PC-3 (cell line): Measurements from ENCODE around the gene KCNK10. TPM values are rescaled to one million over a fixed set of nuclear protein-coding genes. Genes with fewer than 3 reads are reported as not detected.

ENCODE experiments used
- ATAC-seq: fragments of 200-7000 bp; cut with Tn5 transposase; 2 replicates; pipeline ENCODE4 v1.9.1; 2020; ENCODE audit warnings: mild to moderate bottlenecking, moderate library complexity
- BruUV-seq: library from RNA; stranded (reverse); fragments of 400-500 nt; replicated peaks from 2 replicates; lab custom pipeline; 2021; lab: Mats Ljungman, UMichigan
- CTCF ChIA-PET: fragments of 300-600 bp; sonication (Branson Sonifier 250); formaldehyde crosslinking; loops from one replicate; lab custom pipeline; 2022; ENCODE audit warnings: antibody characterized with exemption; lab: Charles Lee
- POLR2A ChIA-PET: fragments of 300-600 bp; sonication (Branson Sonifier 250); formaldehyde crosslinking; loops from one replicate; lab custom pipeline; 2022; ENCODE audit warnings: antibody characterized with exemption; ENCODE audit not compliant: unreplicated experiment; lab: Charles Lee
- DNase-seq: peaks from one replicate; pipeline ENCODE4 v3.0.0-alpha.2; 2015
- H2AFZ ChIP-seq: fragments of 300-600 bp; sonication (generic); 2 replicates; pipeline ENCODE4 v1.6.0; 2016; ENCODE audit warnings: antibody characterized with exemption, low read length
- H3F3A ChIP-seq: fragments of 300-600 bp; sonication (generic); one replicate; pipeline ENCODE4 v1.6.0; 2017; ENCODE audit warnings: antibody characterized with exemption, low read length, control low read depth, mild to moderate bottlenecking; ENCODE audit not compliant: unreplicated experiment
- H3K27ac ChIP-seq: fragments of 300-600 bp; sonication (generic); 2 replicates; pipeline ENCODE4 v1.5.1; 2016; ENCODE audit warnings: mild to moderate bottlenecking, low read length
- H3K27me3 ChIP-seq: fragments of 300-600 bp; sonication (generic); 2 replicates; pipeline ENCODE4 v1.6.1; 2016; ENCODE audit warnings: low read length, mixed read lengths
- H3K36me3 ChIP-seq: fragments of 300-600 bp; sonication (generic); 2 replicates; pipeline ENCODE4 v1.6.1; 2016; ENCODE audit warnings: low read depth, mixed run types, low read length, mixed read lengths
- H3K4me1 ChIP-seq: fragments of 300-600 bp; sonication (generic); 2 replicates; pipeline ENCODE4 v1.5.1; 2016; ENCODE audit warnings: low read length; ENCODE audit not compliant: insufficient read depth
- H3K4me2 ChIP-seq: fragments of 300-600 bp; sonication (generic); 2 replicates; pipeline ENCODE4 v1.6.0; 2016; ENCODE audit warnings: low read length
- H3K4me3 ChIP-seq: fragments of 300-600 bp; sonication (generic); 2 replicates; pipeline ENCODE4 v1.5.1; 2016; ENCODE audit warnings: mild to moderate bottlenecking, low read length, mixed read lengths
- H3K79me2 ChIP-seq: fragments of 300-600 bp; sonication (generic); 2 replicates; pipeline ENCODE4 v1.6.1; 2017; ENCODE audit warnings: low read length, mixed read lengths
- H3K9ac ChIP-seq: fragments of 300-600 bp; sonication (generic); 2 replicates; pipeline ENCODE4 v1.6.0; 2016; ENCODE audit warnings: mild to moderate bottlenecking, low read length
- H3K9me2 ChIP-seq: fragments of 300-600 bp; sonication (generic); replicated peaks from 2 replicates; pipeline ENCODE4 v1.6.1; 2016; ENCODE audit warnings: mixed run types, low read length, mixed read lengths
- H3K9me3 ChIP-seq: fragments of 300-600 bp; sonication (generic); 2 replicates; pipeline ENCODE4 v1.6.1; 2016; ENCODE audit warnings: low read length, mixed read lengths
- H4K20me1 ChIP-seq: fragments of 300-600 bp; sonication (generic); 2 replicates; pipeline ENCODE4 v1.6.1; 2016; ENCODE audit warnings: low read length, mixed read lengths
- EZH2 ChIP-seq: fragments of 300-600 bp; sonication (generic); IDR thresholded peaks from one replicate; pipeline ENCODE4 v1.6.1; 2017; ENCODE audit warnings: antibody characterized with exemption, mild to moderate bottlenecking, low read length; ENCODE audit not compliant: unreplicated experiment
- EZH2phosphoT487 ChIP-seq: fragments of 300-600 bp; sonication (generic); IDR thresholded peaks from 2 replicates; pipeline ENCODE4 v1.6.1; 2018; ENCODE audit warnings: mild to moderate bottlenecking, antibody characterized with exemption, low read length, borderline replicate concordance
- intact Hi-C: fragments of 100-400 bp; cut with micrococcal nuclease; formaldehyde crosslinking; loops from 2 replicates; pipeline ENCODE4 v1.9.0; 2023
- total RNA-seq: library from RNA; depleted of rRNA; stranded (reverse); fragments of >200 nt; gene quantifications from 2 replicates; pipeline ENCODE4 v1.2.3, GENCODE V29; 2014
- TF ChIP-seq, protein P1 (sequence below): fragments of 300-600 bp; sonication (generic); conservative IDR thresholded peaks from 2 replicates; pipeline ENCODE4 v1.5.1; 2017; ENCODE audit warnings: antibody characterized with exemption, low read depth, mild to moderate bottlenecking, low read length

The KCNK10 gene
- total RNA-seq, 1 experiment from 2014 or later = not detected

DNA sequence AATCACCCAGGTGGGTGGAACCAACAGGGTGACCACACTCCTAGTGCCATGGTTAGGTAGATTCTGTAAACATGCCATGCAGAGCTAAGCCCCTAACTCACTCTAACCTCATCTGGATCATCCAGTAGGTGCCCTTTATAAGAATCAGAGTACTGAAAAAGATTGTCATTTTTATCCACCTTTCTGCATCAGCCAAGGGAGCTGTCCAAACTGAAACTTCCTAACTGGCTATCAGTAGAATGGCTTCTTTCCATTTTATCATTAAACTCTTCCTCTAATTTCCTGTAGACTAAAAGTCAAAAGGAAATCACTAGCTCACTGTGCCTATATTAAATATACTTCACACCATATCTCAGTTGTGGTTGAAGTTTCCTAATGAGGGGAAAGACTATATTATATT is 6.5 kb downstream of the KCNK10 start:
- no TSS peak for BruUV-seq
- Histone ChIP-seq H3K9me3 (no peaks in the 10 kb centered on the region), H3K4me3 (no peak overlapping the region), H2AFZ (no peak overlapping the region), H3K4me2 (no peak overlapping the region), H3K9me2 (no peaks in the 10 kb centered on the region), H4K20me1 (no peaks in the 10 kb centered on the region), H3K36me3 (no peaks in the 10 kb centered on the region), H3K4me1 (no peaks in the 10 kb centered on the region), H3K27me3 (peaks cover 56% of the 10 kb centered on the region), H3K79me2 (no peaks in the 10 kb centered on the region), H3K27ac (no peak overlapping the region), H3K9ac (no peak overlapping the region), H3F3A (no peaks in the 10 kb centered on the region)
- no peak for ATAC-seq
- no peak for DNase-seq
- TF ChIP-seq EZH2 = no peak
- intact Hi-C loops = no loop called here
- ChIA-PET POLR2A (no interaction called here), CTCF (no interaction called here)

DNA sequence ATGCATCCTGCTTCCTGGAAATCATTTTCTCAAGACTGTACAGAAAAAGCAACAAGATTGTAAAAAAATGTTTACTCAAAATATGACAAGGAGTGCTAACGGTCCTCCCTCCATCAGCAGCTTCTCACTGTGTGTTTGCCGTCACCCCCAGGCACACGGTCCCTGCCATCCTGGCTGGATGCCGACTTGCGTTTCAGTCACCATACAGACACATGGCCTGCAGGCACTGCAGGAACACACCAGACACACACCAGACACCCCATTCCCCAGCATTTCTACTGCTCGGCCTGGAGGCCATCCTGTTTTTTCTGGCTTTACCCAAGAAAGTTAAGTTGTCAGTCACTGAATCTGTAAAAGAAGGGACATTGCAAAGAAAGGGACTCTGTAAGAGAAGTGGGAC is 10.8 kb downstream of the KCNK10 start:
- no peak overlapping the region for H2AFZ ChIP-seq
- H3K27ac ChIP-seq = no peak overlapping the region
- ChIA-PET POLR2A (no interaction called here), CTCF (no interaction called here)
- no peaks in the 10 kb centered on the region for H3F3A ChIP-seq
- H3K9me3 ChIP-seq = no peaks in the 10 kb centered on the region
- TF ChIP-seq EZH2phosphoT487 (no peak), EZH2 (no peak)
- TF ChIP-seq, protein P1, sequence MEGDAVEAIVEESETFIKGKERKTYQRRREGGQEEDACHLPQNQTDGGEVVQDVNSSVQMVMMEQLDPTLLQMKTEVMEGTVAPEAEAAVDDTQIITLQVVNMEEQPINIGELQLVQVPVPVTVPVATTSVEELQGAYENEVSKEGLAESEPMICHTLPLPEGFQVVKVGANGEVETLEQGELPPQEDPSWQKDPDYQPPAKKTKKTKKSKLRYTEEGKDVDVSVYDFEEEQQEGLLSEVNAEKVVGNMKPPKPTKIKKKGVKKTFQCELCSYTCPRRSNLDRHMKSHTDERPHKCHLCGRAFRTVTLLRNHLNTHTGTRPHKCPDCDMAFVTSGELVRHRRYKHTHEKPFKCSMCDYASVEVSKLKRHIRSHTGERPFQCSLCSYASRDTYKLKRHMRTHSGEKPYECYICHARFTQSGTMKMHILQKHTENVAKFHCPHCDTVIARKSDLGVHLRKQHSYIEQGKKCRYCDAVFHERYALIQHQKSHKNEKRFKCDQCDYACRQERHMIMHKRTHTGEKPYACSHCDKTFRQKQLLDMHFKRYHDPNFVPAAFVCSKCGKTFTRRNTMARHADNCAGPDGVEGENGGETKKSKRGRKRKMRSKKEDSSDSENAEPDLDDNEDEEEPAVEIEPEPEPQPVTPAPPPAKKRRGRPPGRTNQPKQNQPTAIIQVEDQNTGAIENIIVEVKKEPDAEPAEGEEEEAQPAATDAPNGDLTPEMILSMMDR = no peak
- H3K4me2 ChIP-seq = no peak overlapping the region
- H3K79me2 ChIP-seq = no peaks in the 10 kb centered on the region
- no peaks in the 10 kb centered on the region for H3K9me2 ChIP-seq
- DNase-seq (no peak), ATAC-seq (no peak)
- no peaks in the 10 kb centered on the region for H3K36me3 ChIP-seq
- intact Hi-C loops = no loop called here
- H3K4me1 ChIP-seq = no peaks in the 10 kb centered on the region
- H4K20me1 ChIP-seq = no peaks in the 10 kb centered on the region
- no peak overlapping the region for H3K4me3 ChIP-seq
- no TSS peak for BruUV-seq
- no peak overlapping the region for H3K9ac ChIP-seq
- peaks cover 19% of the 10 kb centered on the region; the same call in 1 of the 2 replicates for H3K27me3 ChIP-seq

DNA sequence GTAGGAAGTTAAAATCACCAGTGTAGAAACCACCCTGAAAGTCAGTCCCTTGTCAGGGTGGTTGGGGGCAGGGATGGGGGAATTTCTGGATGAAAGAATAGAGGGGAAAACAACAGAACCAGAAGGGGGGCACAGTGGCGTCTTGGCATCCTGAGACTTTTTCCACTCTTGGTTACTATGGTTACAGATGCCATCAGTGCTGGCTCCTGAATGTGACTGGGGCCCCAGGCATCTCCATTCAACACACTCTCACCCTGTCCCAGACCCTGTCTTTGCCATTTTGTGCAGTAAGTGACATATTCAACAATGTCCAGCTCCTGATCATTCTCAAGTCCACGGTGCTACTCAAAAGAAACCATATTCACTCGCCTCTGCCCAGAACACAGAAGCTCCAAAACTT is 11.3 kb downstream of the KCNK10 start:
- H3F3A ChIP-seq = no peaks in the 10 kb centered on the region
- TF ChIP-seq, protein P1 = no peak
- no peak for TF ChIP-seq EZH2phosphoT487
- TF ChIP-seq EZH2 = no peak
- H3K9me3 ChIP-seq = no peaks in the 10 kb centered on the region
- no peak overlapping the region for H3K4me3 ChIP-seq
- POLR2A ChIA-PET = no interaction called here
- H3K79me2 ChIP-seq = no peaks in the 10 kb centered on the region
- CTCF ChIA-PET = no interaction called here
- no peak overlapping the region for H2AFZ ChIP-seq
- no peaks in the 10 kb centered on the region for H3K36me3 ChIP-seq
- no peaks in the 10 kb centered on the region for H3K9me2 ChIP-seq
- no peak for ATAC-seq
- no peak overlapping the region for H3K4me2 ChIP-seq
- DNase-seq = no peak
- no peak overlapping the region for H3K9ac ChIP-seq
- no peak overlapping the region for H3K27ac ChIP-seq
- no peaks in the 10 kb centered on the region for H4K20me1 ChIP-seq
- intact Hi-C loops = no loop called here
- H3K4me1 ChIP-seq = no peaks in the 10 kb centered on the region
- H3K27me3 ChIP-seq = peaks cover 14% of the 10 kb centered on the region; the same call in 1 of the 2 replicates
- no TSS peak for BruUV-seq
